Fibroblast of the aortic adventitia (primary cell): ENCODE results near the gene CLNK. TPM values are rescaled to one million over a fixed set of nuclear protein-coding genes. Genes with fewer than 3 reads are reported as not detected.

Source experiments
- DNase-seq: peaks from one replicate; pipeline ENCODE4 v3.0.0-alpha.2; 2010; ENCODE audit warnings: low read depth
- H3K4me3 ChIP-seq: 2 replicates; pipeline ENCODE4 v1.5.1; 2011; ENCODE audit warnings: low read depth, mild to moderate bottlenecking, control low read depth, low read length, moderate library complexity
- total RNA-seq: library from RNA; depleted of rRNA; stranded (reverse); fragments of >200 nt; gene quantifications from 2 replicates; pipeline ENCODE4 v1.2.3, GENCODE V29; 2012; ENCODE audit warnings: low replicate concordance
- TF ChIP-seq, protein P1 (sequence below): IDR thresholded peaks from 2 replicates; pipeline ENCODE4 v1.5.1; 2011; ENCODE audit warnings: mild to moderate bottlenecking, low read length, control low read depth, inconsistent platforms; ENCODE audit not compliant: insufficient read depth

Gene CLNK
- total RNA-seq, 1 donor: not detected

DNA sequence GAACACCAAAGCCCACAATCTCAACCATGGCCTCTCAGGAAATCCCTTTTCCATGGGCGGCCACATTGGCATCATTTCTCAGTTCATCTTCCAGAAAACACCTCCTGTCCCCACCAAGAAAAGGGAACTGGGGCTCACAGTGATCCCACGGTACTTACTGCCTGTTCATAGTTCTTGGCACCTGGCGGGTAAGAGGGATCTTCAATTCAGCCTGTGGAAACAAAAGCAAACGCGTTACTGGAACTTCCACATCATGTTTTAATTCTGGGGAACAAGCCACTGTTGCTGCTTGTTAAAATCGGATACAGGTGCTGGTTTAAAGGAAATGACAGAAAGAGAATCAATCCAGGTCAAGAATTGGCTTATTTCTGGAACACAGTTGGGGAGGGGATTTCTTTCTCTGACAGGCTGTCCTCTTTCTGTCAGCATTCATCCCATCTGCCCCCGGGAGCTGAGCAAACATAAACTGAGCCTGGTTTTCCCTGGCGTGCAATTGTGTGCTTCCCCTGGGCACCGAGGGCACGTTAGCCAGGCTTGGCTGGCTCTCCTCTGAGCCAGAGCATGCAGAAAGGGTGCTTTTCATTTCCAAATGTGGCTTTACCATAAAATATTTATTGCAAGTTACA is 16.8 kb downstream of the CLNK start:
- no peak overlapping the region for H3K4me3 ChIP-seq
- TF ChIP-seq, protein P1, sequence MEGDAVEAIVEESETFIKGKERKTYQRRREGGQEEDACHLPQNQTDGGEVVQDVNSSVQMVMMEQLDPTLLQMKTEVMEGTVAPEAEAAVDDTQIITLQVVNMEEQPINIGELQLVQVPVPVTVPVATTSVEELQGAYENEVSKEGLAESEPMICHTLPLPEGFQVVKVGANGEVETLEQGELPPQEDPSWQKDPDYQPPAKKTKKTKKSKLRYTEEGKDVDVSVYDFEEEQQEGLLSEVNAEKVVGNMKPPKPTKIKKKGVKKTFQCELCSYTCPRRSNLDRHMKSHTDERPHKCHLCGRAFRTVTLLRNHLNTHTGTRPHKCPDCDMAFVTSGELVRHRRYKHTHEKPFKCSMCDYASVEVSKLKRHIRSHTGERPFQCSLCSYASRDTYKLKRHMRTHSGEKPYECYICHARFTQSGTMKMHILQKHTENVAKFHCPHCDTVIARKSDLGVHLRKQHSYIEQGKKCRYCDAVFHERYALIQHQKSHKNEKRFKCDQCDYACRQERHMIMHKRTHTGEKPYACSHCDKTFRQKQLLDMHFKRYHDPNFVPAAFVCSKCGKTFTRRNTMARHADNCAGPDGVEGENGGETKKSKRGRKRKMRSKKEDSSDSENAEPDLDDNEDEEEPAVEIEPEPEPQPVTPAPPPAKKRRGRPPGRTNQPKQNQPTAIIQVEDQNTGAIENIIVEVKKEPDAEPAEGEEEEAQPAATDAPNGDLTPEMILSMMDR: no peak
- DNase-seq: no peak

DNA sequence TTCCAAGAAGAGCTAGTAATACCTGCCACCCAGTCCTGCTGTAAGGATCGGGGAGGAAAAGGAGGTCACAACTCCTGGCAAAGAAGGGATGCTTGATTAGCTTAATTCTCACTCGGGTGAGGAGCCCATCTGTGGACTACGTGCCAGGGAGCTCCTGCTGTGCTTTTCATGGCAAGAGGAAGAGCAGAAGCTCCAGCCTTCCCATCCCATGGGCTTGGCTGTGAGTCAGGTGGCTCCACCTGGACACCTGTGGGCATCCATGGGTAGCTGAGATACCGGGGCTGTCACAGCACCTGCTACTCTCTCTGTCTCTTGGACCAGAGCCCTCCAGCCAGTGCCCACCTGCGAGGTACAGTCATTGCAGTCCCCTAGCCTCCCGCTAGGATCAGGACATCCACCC is 18.0 kb downstream of the CLNK start:
- TF ChIP-seq, protein P1: no peak
- no peak for DNase-seq
- no peak overlapping the region for H3K4me3 ChIP-seq

GRCh38 chr4:10664408-10664807 is 20.2 kb downstream of the CLNK start:
- TF ChIP-seq, protein P1: no peak
- H3K4me3 ChIP-seq: no peak overlapping the region
- peak; percentile 97 for DNase-seq

DNA sequence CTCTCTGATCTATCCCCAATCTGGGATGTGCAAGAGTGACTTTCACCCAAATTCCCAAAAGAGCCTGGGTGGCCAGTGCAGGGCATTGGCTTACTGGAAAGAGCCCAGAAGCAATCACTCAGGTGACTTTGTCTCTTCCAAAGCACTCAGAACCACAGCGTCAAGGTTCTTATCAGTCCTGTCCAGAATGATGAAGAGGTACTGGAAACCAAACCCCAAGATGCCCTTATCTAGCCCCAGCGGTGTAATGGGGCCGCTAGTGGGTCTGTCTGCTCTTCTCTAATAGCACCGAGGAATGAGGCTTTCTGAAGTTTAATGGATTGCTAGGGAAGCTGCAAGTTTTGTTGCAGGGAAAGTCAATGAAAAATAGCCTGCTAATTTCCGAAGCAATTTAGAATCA is 21.6 kb downstream of the CLNK start:
- TF ChIP-seq, protein P1: no peak
- H3K4me3 ChIP-seq: no peak overlapping the region
- DNase-seq: no peak

GRCh38 chr4:10661047-10661446 is 23.5 kb downstream of the CLNK start:
- H3K4me3 ChIP-seq: no peak overlapping the region
- no peak for DNase-seq
- TF ChIP-seq, protein P1: no peak

DNA sequence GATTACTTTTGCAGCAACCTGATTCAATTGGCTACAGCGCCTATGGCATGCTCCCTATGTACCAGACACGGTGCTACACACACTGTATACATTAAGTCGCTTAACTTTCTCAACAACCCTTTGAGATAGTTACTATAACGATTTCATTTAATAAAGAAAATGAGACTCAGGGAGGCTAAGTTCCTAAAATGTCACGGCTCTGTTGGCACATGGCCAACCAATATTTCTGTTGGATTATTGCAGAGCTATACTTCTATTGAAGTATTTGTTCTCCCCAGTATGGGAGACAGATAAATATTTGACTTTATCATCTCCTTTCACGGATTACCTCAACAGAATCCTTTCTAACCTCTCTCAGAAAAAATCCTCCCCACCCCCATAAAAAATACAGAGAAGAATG is 25.3 kb downstream of the CLNK start:
- H3K4me3 ChIP-seq: no peak overlapping the region
- DNase-seq: no peak
- TF ChIP-seq, protein P1: no peak

GRCh38 chr4:10656988-10657387 is 27.6 kb downstream of the CLNK start:
- H3K4me3 ChIP-seq: no peak overlapping the region
- TF ChIP-seq, protein P1: no peak
- DNase-seq: peak; percentile 32
